M059J (cell line): ENCODE measurements around the gene MED27. TPM values are rescaled to one million over a fixed set of nuclear protein-coding genes. Genes with fewer than 3 reads are reported as not detected.

Source experiments
- DNase-seq: peaks from one replicate; pipeline ENCODE4 v3.0.0-alpha.2; 2012; ENCODE audit warnings: low read depth
- total RNA-seq: library from RNA; depleted of rRNA; stranded (reverse); fragments of >200 nt; shearing (Covaris generic); gene quantifications from 2 replicates; pipeline ENCODE4 v1.2.3, GENCODE V29; 2014

MED27 gene
- total RNA-seq, 1 experiment from 2014 or later = 50.1 TPM

GRCh38 chr9:132044176-132044875 lies 35.3 kb downstream of the MED27 start:
- no peak for DNase-seq

GRCh38 chr9:132043708-132044107 lies 36.0 kb downstream of the MED27 start:
- peak; percentile 34 for DNase-seq

GRCh38 chr9:132042324-132042723 lies 37.3 kb downstream of the MED27 start:
- peak; percentile 99 for DNase-seq

- no peak for DNase-seq
Measured at GRCh38 chr9:132041798-132042197, 37.9 kb downstream of the MED27 start.

- DNase-seq = no peak
Measured at GRCh38 chr9:132040808-132041207, 38.9 kb downstream of the MED27 start.

- no peak for DNase-seq
Measured at GRCh38 chr9:132040246-132040645, 39.4 kb downstream of the MED27 start.

GRCh38 chr9:132039284-132039683 lies 40.4 kb downstream of the MED27 start:
- no peak for DNase-seq

- no peak for DNase-seq
Measured at GRCh38 chr9:132037458-132037857, 42.2 kb downstream of the MED27 start.

- DNase-seq = no peak
Measured at GRCh38 chr9:132036521-132036920, 43.1 kb downstream of the MED27 start.

- no peak for DNase-seq
Measured at GRCh38 chr9:132035679-132036078, 44.0 kb downstream of the MED27 start.

- DNase-seq = no peak
Measured at GRCh38 chr9:132032238-132032950, 47.3 kb downstream of the MED27 start.

GRCh38 chr9:132031467-132032237 lies 48.0 kb downstream of the MED27 start:
- no peak for DNase-seq

- DNase-seq = no peak
Measured at GRCh38 chr9:132030626-132031325, 48.9 kb downstream of the MED27 start.

GRCh38 chr9:132027752-132028663 lies 51.7 kb downstream of the MED27 start:
- peak; percentile 45 for DNase-seq

GRCh38 chr9:132026932-132027585 lies 52.6 kb downstream of the MED27 start:
- DNase-seq = peak; percentile 96

- no peak for DNase-seq
Measured at GRCh38 chr9:132025766-132026165, 53.9 kb downstream of the MED27 start.

GRCh38 chr9:132024589-132024988 lies 55.1 kb downstream of the MED27 start:
- DNase-seq = no peak

GRCh38 chr9:132023419-132024180 lies 56.1 kb downstream of the MED27 start:
- no peak for DNase-seq

GRCh38 chr9:132020820-132021510 lies 58.7 kb downstream of the MED27 start:
- DNase-seq = peak; percentile 45
